OCI-LY3 (cell line): Measurements from ENCODE around the gene RDH11.
"Not testable (repeated sequence)": the region's sequence is repeated elsewhere in the genome, so short reads cannot be mapped to it uniquely, and the experiment has no call there.

Experiments used
- H2AFZ ChIP-seq: fragments of 200-600, 300-600 bp; shearing (Covaris generic); 2 replicates; pipeline ENCODE4 v1.6.0; 2014; ENCODE audit warnings: antibody characterized with exemption, low read depth, low read length
- H3K27ac ChIP-seq: fragments of 200-600, 300-600 bp; sonication (generic); 2 replicates; pipeline ENCODE4 v1.5.1; 2014; ENCODE audit warnings: mild to moderate bottlenecking, low read length, moderate library complexity, mixed read lengths
- H3K27me3 ChIP-seq: fragments of 200-600, 300-600 bp; sonication (generic); 2 replicates; pipeline ENCODE4 v1.6.1; 2014; ENCODE audit warnings: low read depth, low read length, mixed read lengths
- H3K36me3 ChIP-seq: fragments of 200-600, 300-600 bp; sonication (generic); replicated peaks from 2 replicates; pipeline ENCODE3; 2014; ENCODE audit warnings: low read depth, low read length, mixed read lengths
- H3K4me1 ChIP-seq: fragments of 300-600, 200-600 bp; sonication (generic); 2 replicates; pipeline ENCODE4 v1.6.1; 2014; ENCODE audit warnings: low read length, mixed read lengths
- H3K4me2 ChIP-seq: fragments of 200-600, 300-600 bp; sonication (generic); 2 replicates; pipeline ENCODE4 v1.6.1; 2014; ENCODE audit warnings: low read length, mixed read lengths
- H3K4me3 ChIP-seq: fragments of 300-600, 200-600 bp; sonication (generic); 2 replicates; pipeline ENCODE4 v1.5.1; 2014; ENCODE audit warnings: antibody characterized with exemption, mild to moderate bottlenecking, low read length, moderate library complexity
- H3K79me2 ChIP-seq: fragments of 300-600, 200-600 bp; shearing (Covaris generic); 2 replicates; pipeline ENCODE4 v1.6.1; 2014; ENCODE audit warnings: mild to moderate bottlenecking, low read length, mixed read lengths
- H3K9ac ChIP-seq: fragments of 300-600, 200-600 bp; shearing (Covaris generic); 2 replicates; pipeline ENCODE4 v1.6.0; 2014; ENCODE audit warnings: mild to moderate bottlenecking, low read length, moderate library complexity
- H3K9me3 ChIP-seq: fragments of 200-600, 300-600 bp; shearing (Covaris generic); 2 replicates; pipeline ENCODE4 v1.6.1; 2014; ENCODE audit warnings: low read length, mixed read lengths; ENCODE audit not compliant: insufficient read depth
- H4K20me1 ChIP-seq: fragments of 200-600, 300-600 bp; sonication (generic); 2 replicates; pipeline ENCODE4 v1.6.1; 2016; ENCODE audit warnings: low read length, mixed read lengths; ENCODE audit not compliant: insufficient read depth
- CTCF ChIP-seq: fragments of 200-600, 300-600 bp; sonication (generic); IDR thresholded peaks from 2 replicates; pipeline ENCODE4 v1.5.1; 2014; ENCODE audit warnings: antibody characterized with exemption, low read length, low read depth
- EZH2phosphoT487 ChIP-seq: fragments of 200-600 bp; shearing (Covaris generic); IDR thresholded peaks from 2 replicates; pipeline ENCODE4 v1.6.1; 2018; ENCODE audit warnings: antibody characterized with exemption, mixed run types, low read depth

The RDH11 gene

DNA sequence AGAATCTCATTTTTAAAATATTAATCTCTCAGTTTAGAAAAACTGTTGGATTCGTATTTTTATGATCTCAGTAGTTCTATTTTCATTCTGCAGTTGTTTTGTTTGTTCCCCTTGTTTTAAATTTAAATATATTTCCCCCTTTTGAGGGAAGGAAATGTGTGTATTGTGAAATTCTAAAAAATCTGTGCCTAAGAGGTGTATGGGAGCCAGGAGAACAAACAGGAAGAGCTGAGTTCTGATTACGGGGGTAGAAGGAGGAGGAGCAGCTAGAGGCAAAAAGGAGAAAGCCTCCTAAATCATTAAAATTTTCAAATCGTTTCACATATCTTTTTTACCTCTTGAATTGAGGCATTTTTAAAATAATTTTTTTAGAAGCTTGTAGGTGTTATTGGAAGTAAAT is 8.4 kb upstream of the RDH11 start:
- H4K20me1 ChIP-seq = no peaks in the 10 kb centered on the region
- H3K79me2 ChIP-seq = no peaks in the 10 kb centered on the region
- H2AFZ ChIP-seq = peak overlapping the region; percentile 99
- peak overlapping the region; percentile 47 for H3K4me3 ChIP-seq
- H3K36me3 ChIP-seq = no peaks in the 10 kb centered on the region
- peak overlapping the region; percentile 12; the same call in 1 of the 2 replicates for H3K9ac ChIP-seq
- H3K4me2 ChIP-seq = peak overlapping the region; percentile 63
- peaks cover 9% of the 10 kb centered on the region for H3K4me1 ChIP-seq
- no peak overlapping the region for H3K27ac ChIP-seq
- TF ChIP-seq EZH2phosphoT487 (no peak), CTCF (no peak)
- peaks cover 8% of the 10 kb centered on the region; the same call in 1 of the 2 replicates for H3K9me3 ChIP-seq
- H3K27me3 ChIP-seq = no peaks in the 10 kb centered on the region

GRCh38 chr14:67701492-67701891 is 5.9 kb upstream of the RDH11 start, which contains the start of gene RDH12:
Gene RDH12 (plus strand): TSS chr14:67701886. CDS start chr14:67722643, 20,757 bp downstream.
- H2AFZ ChIP-seq, H3K27ac ChIP-seq, H3K4me2 ChIP-seq, H3K9me3 ChIP-seq, H3K79me2 ChIP-seq, H3K36me3 ChIP-seq, H3K4me3 ChIP-seq, H3K27me3 ChIP-seq, H3K9ac ChIP-seq, H3K4me1 ChIP-seq, H4K20me1 ChIP-seq: not testable (repeated sequence)

GRCh38 chr14:67698179-67698578 is 2.6 kb upstream of the RDH11 start:
- H3K27ac ChIP-seq = no peak overlapping the region
- no peak overlapping the region for H3K4me3 ChIP-seq
- TF ChIP-seq CTCF (no peak), EZH2phosphoT487 (no peak)
- no peaks in the 10 kb centered on the region for H3K9me3 ChIP-seq
- peaks cover 8% of the 10 kb centered on the region for H4K20me1 ChIP-seq
- no peak overlapping the region for H2AFZ ChIP-seq
- H3K4me2 ChIP-seq = no peak overlapping the region
- H3K36me3 ChIP-seq = peaks cover 2% of the 10 kb centered on the region
- no peak overlapping the region for H3K9ac ChIP-seq
- no peaks in the 10 kb centered on the region for H3K27me3 ChIP-seq
- H3K4me1 ChIP-seq = peaks cover 4% of the 10 kb centered on the region
- H3K79me2 ChIP-seq = peaks cover 22% of the 10 kb centered on the region

DNA sequence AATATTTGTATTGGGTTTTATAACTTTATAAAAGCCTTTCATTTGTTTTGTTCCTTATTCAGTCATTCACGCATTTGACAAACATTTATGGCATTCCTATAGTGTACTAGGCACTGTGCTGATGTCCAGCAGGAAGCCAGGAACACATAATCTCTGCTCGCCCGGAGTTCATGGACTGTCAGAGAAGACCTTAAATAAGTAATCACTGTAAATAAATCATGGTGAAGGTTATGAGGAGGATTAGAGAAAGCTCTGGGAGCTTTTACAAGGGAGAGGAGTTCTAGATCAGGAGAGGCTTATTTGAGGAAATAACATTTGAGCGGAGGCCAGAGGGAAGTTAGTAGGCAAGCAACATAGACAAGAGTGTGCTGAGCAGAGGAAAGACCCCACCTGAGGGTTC is 1.4 kb upstream of the RDH11 start:
- Histone ChIP-seq H3K9ac (no peak overlapping the region), H3K79me2 (peaks cover 32% of the 10 kb centered on the region), H2AFZ (no peak overlapping the region), H3K4me1 (peaks cover 4% of the 10 kb centered on the region), H3K36me3 (peaks cover 14% of the 10 kb centered on the region), H3K27me3 (no peaks in the 10 kb centered on the region), H4K20me1 (peaks cover 13% of the 10 kb centered on the region), H3K4me3 (no peak overlapping the region), H3K4me2 (no peak overlapping the region), H3K9me3 (no peaks in the 10 kb centered on the region), H3K27ac (no peak overlapping the region)
- TF ChIP-seq EZH2phosphoT487 (no peak), CTCF (no peak)
